GM19193 (cell line): ENCODE measurements around the gene ZNF207.

Experiments
- POLR2A ChIP-seq: IDR thresholded peaks from 4 replicates; pipeline ENCODE4 v1.6.1; 2011; ENCODE audit not compliant: insufficient read depth, insufficient read length; ENCODE audit errors: extremely low read depth

ZNF207 gene

DNA sequence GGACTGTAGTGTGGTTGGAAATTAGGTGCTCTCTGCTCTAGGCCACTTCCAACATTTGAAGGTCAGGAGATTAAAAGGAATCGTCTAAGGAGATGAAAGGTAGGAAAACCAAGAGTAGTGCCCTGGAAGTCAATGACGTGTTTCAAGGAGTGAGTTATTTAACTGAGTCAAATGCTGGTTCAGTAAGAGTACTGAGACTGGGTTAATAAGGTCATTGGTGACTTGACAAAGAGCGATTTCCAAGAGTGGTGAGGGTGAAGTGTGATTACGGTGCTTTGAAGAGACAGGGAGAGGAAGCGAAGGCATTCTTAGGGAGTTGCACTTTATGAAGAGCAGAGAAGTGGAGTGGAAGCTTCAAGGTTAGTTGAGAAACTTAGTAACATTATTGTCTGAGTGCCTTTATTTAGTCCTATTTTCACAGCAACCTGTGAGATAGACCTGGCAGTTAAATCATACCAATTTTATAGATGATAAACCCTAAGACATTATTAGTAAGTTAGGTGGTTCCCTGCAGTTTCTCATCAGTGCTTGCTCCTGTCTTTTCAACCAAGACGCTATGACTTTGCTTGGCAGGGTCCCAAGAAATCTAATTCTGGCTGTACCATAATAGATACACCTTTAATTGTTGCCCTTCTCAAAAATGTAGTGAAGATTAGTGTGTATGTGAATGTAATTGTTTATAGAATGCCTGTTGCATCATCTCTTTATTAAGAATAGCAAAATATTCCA lies 5.9 kb downstream of the ZNF207 start:
- no peak for TF ChIP-seq POLR2A

DNA sequence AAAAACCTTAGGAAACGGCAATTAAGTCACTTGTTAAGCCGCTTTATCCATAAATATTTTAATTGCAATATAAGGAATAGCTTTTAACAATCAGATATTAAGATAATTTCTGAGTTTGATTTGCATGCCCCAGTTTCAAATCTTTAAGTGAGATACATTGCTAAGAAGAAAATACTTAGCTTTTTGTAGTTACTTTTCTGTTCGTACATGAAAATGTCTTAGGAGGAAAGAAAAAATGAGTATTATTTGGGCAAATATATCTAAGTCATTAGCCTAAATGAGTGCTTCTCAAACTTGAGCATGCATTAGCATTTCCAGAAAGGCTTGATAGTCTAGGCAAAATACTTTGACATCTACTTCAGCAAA lies 6.4 kb downstream of the ZNF207 start:
- no peak for TF ChIP-seq POLR2A

DNA sequence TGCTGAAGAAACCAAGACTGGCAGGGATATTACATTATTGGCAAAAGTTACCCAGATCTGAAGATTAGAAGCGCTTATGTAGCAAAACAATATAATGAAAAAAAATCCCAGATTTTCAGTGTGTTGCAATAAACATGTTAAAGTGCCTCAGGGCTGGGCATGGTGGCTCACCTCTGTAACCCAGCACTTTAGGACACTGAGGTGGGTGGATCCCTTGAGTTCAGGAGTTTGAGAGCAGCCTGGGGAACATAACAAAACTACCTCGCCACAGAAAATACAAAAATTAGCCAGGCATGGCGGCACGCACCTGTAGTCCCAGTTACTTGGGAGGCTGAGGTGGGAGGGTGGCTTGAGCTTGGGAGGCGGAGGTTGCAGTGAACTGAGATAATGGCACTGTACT lies 6.8 kb downstream of the ZNF207 start:
- TF ChIP-seq POLR2A, result no peak

DNA sequence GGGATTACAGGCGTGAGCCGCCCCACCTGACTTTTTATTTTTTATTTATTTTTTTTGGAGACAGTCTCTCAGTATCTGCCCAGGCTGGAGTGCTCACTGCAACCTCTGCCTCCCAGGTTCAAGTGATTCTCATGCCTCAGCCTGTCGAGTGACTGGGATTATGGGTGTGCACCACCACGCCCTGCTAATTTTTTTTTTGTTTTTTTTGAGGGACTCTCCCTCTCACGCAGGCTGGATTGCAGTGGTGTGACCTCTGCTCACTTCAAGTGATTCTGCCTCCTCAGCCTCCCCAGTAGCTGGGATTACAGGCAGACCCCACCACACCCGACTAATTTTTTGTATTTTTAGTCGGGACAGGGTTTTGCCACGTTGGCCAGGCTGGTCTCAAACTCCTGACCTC lies 7.7 kb downstream of the ZNF207 start:
- TF ChIP-seq POLR2A, result no peak

DNA sequence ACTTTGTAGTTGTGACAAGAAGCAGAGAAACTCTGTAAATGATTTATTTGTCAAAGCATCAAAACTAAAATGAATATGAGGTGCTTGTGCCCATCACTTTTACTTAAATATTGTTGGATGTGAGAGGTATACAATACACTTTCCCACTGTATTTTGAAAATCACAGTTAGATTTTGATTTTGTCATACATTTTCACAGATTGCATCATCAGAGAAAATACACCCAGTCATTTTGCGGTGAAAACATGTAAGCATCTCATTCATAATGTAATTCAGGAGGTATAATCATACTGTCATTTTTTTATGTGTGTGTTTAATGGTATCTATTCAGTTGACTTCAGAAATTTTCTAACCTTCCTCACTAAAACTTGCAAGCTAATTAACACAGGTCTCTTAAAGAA lies 11.3 kb downstream of the ZNF207 start:
- no peak for TF ChIP-seq POLR2A

DNA sequence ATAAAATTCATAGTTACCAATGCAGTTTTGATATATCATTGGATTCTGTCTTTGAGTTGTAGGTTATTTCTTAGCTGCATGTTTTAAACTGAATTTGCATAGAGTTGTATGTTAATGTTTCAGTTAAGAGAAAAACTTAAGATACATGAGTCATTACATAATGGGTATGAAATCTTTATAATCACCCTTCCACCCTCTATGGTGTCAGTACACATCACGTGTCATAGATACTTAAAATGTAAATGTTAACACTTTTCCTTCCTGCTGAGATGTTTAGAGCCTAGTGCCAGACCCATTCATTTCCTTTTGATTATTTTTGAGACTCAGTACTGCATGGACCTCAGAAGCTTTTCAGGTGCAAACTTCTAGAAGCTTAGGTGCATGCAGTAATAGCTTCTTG lies 20.5 kb downstream of the ZNF207 start:
- no peak for TF ChIP-seq POLR2A

DNA sequence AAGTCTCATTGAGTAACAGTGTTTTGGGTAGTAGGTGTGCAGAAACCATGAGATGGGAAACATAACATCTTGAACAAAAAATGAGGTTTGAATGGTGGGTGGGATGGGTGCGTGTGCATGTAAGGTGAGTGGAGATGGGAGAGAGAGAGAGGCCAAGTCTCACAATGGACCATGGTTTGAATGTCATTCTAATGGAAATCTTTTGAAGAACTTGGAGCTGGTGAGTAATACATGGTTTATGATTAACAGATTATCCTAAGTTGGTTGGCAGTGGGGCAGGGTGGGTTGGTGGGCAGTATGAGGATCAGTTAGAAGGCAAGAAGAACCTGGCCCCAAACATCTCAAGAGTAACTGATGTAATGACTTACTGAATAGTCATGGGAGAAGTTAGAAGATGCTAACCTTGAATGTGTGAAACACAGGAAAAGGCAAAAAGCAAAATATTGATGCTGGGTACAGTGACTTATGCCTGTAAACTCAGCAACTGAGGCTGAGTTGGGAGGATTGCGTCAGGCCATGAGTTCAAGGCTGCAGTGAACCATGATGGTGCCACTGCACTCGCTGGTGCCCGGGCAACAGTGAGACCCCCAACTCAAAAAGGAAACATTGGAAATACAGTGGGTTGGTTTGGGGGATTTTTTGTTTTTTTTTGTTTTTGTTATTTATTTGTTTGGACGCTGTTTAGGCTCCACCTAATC lies 32.7 kb downstream of the ZNF207 start:
- no peak for TF ChIP-seq POLR2A

DNA sequence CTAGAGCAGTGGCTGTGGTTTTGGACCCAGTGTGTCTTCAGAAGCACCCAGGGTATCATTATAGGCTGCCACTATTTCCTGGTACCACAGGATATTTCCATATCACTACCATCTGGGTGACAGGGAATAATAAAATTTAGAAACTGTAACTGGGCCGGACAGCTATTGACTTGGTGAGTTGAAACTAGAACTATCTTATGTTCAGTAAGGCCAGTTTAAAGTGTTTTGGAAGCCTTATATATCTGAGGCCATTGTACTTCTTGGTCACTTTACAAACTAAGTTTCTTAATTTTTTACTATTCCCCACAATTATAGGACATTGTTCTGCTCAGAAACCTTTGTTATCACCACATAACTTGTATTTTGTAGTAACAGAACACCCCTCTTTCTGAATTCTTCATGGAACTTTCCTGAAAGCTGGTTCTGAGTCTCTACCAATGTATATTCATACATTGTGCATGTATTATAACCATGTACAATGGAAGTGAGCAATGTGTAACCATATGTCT lies 34.0 kb downstream of the ZNF207 start:
- TF ChIP-seq POLR2A, result no peak

DNA sequence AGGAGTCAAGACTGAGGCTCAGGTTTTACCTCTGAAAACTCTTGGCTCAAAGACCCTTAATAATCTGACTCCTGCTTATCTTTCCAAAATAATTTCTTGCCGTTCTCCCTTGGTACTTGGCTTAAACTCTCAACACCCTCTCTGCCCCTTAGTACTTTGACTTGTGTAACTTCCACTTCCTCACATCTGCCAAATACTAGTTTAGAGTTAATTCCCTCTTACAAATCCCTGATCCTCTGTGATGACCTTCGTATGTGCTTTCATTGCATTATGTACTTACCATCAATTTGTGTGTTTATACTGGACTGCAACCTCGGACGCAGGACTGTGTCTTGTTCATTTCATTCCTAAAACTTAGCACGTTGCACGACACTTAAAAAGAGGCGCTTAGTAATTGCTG lies 35.2 kb downstream of the ZNF207 start:
- no peak for TF ChIP-seq POLR2A

DNA sequence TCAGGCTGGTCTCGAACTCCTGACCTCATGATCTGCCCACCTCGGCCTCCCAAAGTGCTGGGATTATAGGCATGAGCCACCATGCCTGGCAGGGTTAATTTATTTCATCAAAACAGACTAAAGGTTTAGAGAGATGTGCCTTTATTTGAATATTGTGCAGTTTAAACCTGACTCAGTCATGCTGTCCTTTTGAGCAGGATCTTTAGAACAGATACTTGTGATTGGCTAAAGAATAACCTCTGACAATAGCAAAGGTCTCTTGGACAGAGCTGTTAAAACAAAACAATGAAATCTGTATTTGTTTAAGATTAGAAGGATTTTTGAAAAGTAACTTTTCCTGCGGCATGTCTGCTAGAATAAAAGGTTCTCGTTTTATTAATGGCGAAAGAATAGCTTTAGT lies 36.0 kb downstream of the ZNF207 start:
- TF ChIP-seq POLR2A, result no peak

DNA sequence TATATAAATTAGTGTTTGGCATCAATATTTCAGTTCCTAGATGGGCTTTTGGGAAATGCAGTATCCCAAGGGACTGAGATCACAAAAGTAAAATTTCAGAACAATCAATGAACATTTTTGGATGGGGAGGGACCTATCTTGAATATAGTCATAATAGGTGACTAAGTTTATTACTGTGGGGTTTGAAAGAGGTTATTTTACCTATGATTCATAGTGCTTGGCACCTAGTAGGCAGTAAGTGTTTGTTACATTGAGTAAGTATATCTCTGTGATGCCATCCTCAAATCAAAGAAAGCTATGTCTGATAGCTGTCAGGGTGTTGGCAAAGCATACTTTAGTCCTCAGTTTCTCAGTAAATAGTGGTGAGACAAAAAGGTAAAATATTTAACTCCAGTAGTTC lies 36.9 kb downstream of the ZNF207 start:
- TF ChIP-seq POLR2A, result no peak

DNA sequence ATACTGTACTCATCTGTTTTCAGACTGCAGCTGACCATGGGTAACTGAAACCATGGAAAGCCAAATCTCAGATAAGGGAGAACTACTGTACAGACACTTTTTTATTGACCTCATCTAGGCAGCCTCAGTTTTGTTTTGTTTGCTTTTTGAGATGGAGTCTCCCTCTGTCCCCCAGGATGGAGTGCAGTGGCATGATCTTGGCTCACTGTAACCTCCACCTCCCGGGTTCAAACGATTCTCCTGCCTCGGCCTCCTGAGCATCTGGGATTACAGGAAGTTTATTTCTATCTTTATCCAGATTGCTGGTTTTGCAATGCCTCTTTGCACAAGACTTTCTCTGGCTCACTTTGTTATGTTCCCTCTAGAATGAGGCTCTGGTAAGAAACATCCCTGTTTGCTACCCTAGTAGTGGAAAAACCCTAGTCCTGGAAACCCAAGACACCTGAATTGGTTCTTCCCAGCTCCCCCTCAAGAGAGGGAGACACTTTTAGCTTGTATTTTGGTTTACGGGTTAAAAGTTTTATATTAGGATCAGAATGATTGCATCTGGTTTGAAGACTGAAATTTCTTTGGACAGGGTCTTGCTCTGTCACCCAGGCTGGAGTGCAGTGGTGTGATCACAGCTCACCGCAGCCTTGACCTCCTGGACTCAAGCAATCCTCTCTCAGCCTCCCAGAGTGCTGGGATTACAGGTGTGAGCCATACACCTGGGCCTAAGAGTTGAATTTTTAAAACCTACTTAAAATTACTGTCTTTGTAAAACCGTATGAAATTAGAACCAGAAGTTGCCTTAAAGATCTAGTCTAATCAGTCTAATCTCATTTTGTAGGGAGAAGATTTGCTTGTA lies 38.9 kb downstream of the ZNF207 start:
- no peak for TF ChIP-seq POLR2A

DNA sequence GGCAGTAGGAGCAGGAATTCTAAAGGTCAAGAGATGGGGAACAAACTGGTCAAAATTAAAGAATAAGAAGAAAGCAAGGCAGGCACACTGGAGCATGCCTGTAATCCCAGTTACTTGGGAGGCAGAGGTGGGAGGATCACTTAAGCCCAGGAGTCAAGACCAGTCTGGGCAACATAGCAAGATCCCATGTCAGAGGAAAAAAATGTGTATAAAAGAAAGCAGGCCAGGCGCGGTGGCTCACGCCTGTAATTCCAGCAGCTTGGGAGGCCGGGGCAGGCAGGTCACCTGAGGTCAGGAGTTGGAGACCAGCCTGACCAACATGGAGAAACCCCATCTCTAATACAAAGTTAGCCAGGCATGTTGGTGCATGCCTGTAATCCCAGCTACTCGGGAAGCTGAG lies 43.9 kb downstream of the ZNF207 start:
- no peak for TF ChIP-seq POLR2A

DNA sequence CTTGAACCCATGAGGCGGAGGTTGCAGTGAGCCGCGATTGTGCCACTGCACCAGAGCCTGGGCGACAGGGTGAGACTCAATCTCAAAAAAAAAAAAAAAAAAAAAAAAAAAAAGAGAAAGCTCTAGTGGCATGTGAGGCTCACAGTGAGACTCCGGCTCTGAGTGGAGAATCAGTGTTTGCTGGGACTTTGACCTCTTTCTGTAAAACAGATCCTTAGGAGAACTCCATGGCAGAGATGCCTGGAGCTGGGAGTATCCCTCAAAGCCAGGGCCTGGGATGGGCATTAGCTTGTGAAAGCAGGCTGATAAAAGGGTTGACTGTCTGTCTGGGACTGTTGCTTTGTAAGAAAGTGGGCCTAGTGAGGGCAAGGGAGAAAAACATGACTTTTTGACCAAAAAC lies 46.4 kb downstream of the ZNF207 start:
- TF ChIP-seq POLR2A, result no peak

DNA sequence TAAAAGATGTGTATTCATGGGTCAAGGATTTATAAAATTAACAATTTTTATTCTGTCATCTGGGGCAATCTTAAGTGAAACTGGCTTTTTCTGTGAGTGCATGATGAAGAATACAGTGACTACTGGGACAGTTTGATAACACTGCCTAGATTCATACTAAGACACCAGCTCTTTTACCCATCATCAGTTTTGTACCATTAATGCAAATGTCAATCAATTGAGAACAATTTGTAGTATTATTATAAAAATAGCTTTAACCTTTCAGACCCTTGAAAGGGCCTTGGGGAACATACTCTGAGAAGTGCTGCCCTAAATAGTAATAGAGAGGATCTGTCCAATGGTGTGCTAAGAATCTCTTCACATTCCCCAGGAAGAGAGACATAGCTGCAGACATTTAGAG lies 49.0 kb downstream of the ZNF207 start:
- no peak for TF ChIP-seq POLR2A

DNA sequence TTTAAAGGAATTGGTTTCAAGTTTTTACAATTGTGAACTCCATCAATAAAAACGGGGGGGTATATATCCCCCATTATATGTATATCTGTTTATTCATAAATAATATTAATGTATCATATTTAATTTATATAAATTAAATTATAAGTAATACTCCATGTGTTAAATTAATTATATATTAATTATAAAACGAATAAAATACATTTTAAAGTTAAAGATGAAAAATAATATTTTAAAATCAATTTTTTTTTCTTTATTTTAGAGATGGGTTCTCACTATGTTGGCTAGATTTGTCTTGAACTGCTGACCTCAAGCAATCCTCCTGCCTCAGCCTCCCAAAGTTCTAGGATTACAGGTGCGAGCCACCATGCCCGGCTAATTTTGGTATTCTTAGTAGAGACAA lies 76.9 kb downstream of the ZNF207 start:
- TF ChIP-seq POLR2A, result no peak

DNA sequence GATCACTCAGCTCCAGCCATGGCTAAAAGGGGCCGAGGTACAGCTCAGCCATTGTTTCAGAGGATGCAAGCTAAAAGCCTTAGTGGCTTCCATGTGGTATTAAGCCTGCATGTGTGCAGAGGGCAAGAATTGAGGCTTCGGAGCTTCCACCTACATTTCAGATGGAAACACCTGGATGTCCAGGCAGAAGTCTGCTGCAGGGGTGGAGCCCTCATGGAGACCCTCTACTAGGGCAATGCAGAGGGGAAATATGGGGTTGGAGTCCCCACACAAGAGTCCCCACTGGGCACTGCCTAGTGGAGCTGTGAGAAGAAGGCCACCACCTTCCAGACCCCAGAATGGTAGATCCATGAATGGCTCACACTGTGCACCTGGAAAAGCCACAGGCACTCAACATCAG lies 79.6 kb downstream of the ZNF207 start:
- no peak for TF ChIP-seq POLR2A
